ENCODE data around the gene NTHL1. TPM values are rescaled to one million over a fixed set of nuclear protein-coding genes. Genes with fewer than 3 reads are reported as not detected.

NTHL1 gene
- total and polyA plus RNA-seq, 10 of the 15 experiments (the other 5 are each of a cell fraction or from before 2014, with no cell fraction given) = 0.85 to 54.7 (median 39.0) TPM

GRCh38 chr16:2002406-2003230 lies 45.0 kb downstream of the NTHL1 start:
- peaks cover 0 to 50% of the 10 kb centered on the region in 2 experiments; a peak in 3 of 4 replicates for H3K36me3 ChIP-seq (ENCODE audit: control insufficient read depth in 2 of 2, insufficient read depth in 2 of 2, low read length in 1 of 2)
- H3K4me1 ChIP-seq (ENCODE audit: control insufficient read depth, insufficient read depth, low read length) = peaks cover 14% of the 10 kb centered on the region
- POLR2A ChIA-PET = interaction anchor here (1.8 to 2.2 kb wide), 2 partner anchors 9 to 12 kb away, joined by 6 to 10 read pairs; no protein-coding TSS in a partner anchor
- H3K4me3 ChIP-seq = no peak overlapping the region
- no peak overlapping the region for H3K27ac ChIP-seq (ENCODE audit: control insufficient read depth, insufficient read depth)
- in situ Hi-C loops (cut with MboI) (no loop called here), intact Hi-C loops (cut with micrococcal nuclease; ENCODE audit: unreplicated experiment) (no loop called here)
- ATAC-seq (no peak), FAIRE-seq (no peak), DNase-seq (ENCODE audit: low read depth, low spot score) (no peak)
- H2AFZ ChIP-seq (ENCODE audit: control insufficient read depth, low read depth, low read length) = no peak overlapping the region
- TF ChIP-seq E2F4 (IDR thresholded peaks at IDR 0.05; ENCODE audit: low read depth, low read length) (no peak), POLR2A (IDR thresholded peaks at IDR 0.05; ENCODE audit: low read depth, low read length) (peak; percentile 2; the same call in 1 of the 2 replicates)
- WGBS (ENCODE audit: insufficient coverage, insufficient replicate concordance, low lambda C conversion rate, missing lambda C conversion rate) = 93% methylated on average over 47 of the region's 47 CpGs
- RAD21 ChIA-PET (ENCODE audit: unreplicated experiment) = interaction anchor here (0.6 to 2.5 kb wide), 4 partner anchors 12 to 152 kb away, joined by 3 to 14 read pairs (median 4); partner anchors contain the start of gene RPL3L
- H3K27me3 ChIP-seq (replicated peaks in 1 of 2; ENCODE audit: control insufficient read depth in 2 of 2, insufficient read depth in 2 of 2, low read length in 1 of 2) = no peaks in the 10 kb centered on the region
- BruUV-seq (replicated peaks) = no TSS peak
- H3K9me3 ChIP-seq (replicated peaks; ENCODE audit: control insufficient read depth, insufficient read depth, low read length) = no peaks in the 10 kb centered on the region
- CTCF ChIA-PET = interaction anchor here (0.6 to 4.3 kb wide), 9 partner anchors 9 to 197 kb away, joined by 3 to 54 read pairs (median 5); no protein-coding TSS in a partner anchor
- H3K9ac ChIP-seq (ENCODE audit: control insufficient read depth, insufficient read depth, low read length) = no peak overlapping the region
- SMC1A ChIA-PET (ENCODE audit: uncharacterized antibody, unreplicated experiment) = interaction anchor here (2.1 kb wide), 1 partner anchor 138 kb away, joined by 14 read pairs; no protein-coding TSS in a partner anchor
- H3K4me2 ChIP-seq (ENCODE audit: control insufficient read depth, insufficient read depth) = no peak overlapping the region
- peaks cover 6% of the 10 kb centered on the region for H4K20me1 ChIP-seq (ENCODE audit: control insufficient read depth, insufficient read depth)
- peaks cover 38% of the 10 kb centered on the region for H3K79me2 ChIP-seq (ENCODE audit: control insufficient read depth, insufficient read depth, low read length)
